Liver (tissue), 9 donors: ENCODE data around the gene TUBB1. TPM values are rescaled to one million over a fixed set of nuclear protein-coding genes. Genes with fewer than 3 reads are reported as not detected.

Source experiments
- DNase-seq: peaks from one replicate; pipeline ENCODE4 v3.0.0-alpha.2; 2017; ENCODE audit warnings: low spot score
- H3K27ac ChIP-seq, 2 donors: one replicate each; pipeline ENCODE4 v1.7.0; 2013; ENCODE audit warnings: inconsistent platforms in 2 of 2, low read length in 2 of 2, control low read depth in 1 of 2, low read depth in 1 of 2, mild to moderate bottlenecking in 1 of 2
- H3K27me3 ChIP-seq, 4 donors: one replicate each; pipeline versions ENCODE4 v1.6.1 to v1.7.0; 2013; ENCODE audit warnings: low read length in 3 of 4, inconsistent platforms in 1 of 4, mild to moderate bottlenecking in 1 of 4, moderate library complexity in 1 of 4; ENCODE audit not compliant: control insufficient read depth in 4 of 4, insufficient read depth in 4 of 4
- H3K36me3 ChIP-seq, 4 donors: one replicate each; pipeline versions ENCODE4 v1.6.1 to v1.7.0; 2013; ENCODE audit warnings: low read length in 3 of 4, mild to moderate bottlenecking in 3 of 4, low read depth in 1 of 4, moderate library complexity in 1 of 4; ENCODE audit not compliant: control insufficient read depth in 4 of 4, insufficient read depth in 3 of 4
- H3K4me1 ChIP-seq, 4 donors: one replicate each; pipeline versions ENCODE4 v1.6.1 to v1.7.0; 2013; ENCODE audit warnings: low read length in 3 of 4, mild to moderate bottlenecking in 3 of 4, moderate library complexity in 1 of 4; ENCODE audit not compliant: control insufficient read depth in 4 of 4, insufficient read depth in 4 of 4
- H3K4me3 ChIP-seq, 3 donors: one replicate each; pipeline versions ENCODE4 v1.6.1 to v1.7.0; 2013; ENCODE audit warnings: low read length in 3 of 3, control low read depth in 1 of 3, low read depth in 1 of 3, mild to moderate bottlenecking in 1 of 3
- H3K9ac ChIP-seq, 2 donors: one replicate each; pipeline ENCODE4 v1.7.0; 2013; ENCODE audit warnings: low read length in 2 of 2, mild to moderate bottlenecking in 2 of 2, moderate library complexity in 2 of 2, control low read depth in 1 of 2, low read depth in 1 of 2
- H3K9me3 ChIP-seq, 4 donors: one replicate each; pipeline versions ENCODE4 v1.6.1 to v1.7.0; 2013; ENCODE audit warnings: low read length in 3 of 4; ENCODE audit not compliant: control insufficient read depth in 4 of 4
- CTCF ChIP-seq: fragments of 150-350 bp; IDR thresholded peaks from 2 replicates; pipeline ENCODE4 v1.5.1; 2017; ENCODE audit warnings: improper control_type of control experiment, low read depth, low read length; ENCODE audit not compliant: missing input control
- EGR1 ChIP-seq, 2 donors: IDR thresholded peaks; 2 replicates each; pipeline ENCODE4 v1.6.1; 2016 to 2018; ENCODE audit warnings: antibody characterized with exemption in 2 of 2, low read depth in 2 of 2
- FOXA1 ChIP-seq: IDR thresholded peaks from 2 replicates; pipeline ENCODE4 v1.6.1; 2016; ENCODE audit warnings: antibody characterized with exemption
- FOXA2 ChIP-seq: IDR thresholded peaks from 2 replicates; pipeline ENCODE4 v1.6.1; 2016; ENCODE audit warnings: antibody characterized with exemption
- GABPA ChIP-seq, 2 donors: IDR thresholded peaks in 1 of 2; conservative IDR thresholded peaks in 1 of 2; 2 replicates each; pipeline ENCODE4 v1.6.1; 2016; ENCODE audit warnings: antibody characterized with exemption in 2 of 2, mild to moderate bottlenecking in 1 of 2, moderate library complexity in 1 of 2
- HNF4G ChIP-seq: IDR thresholded peaks from 2 replicates; pipeline ENCODE4 v1.6.1; 2016; ENCODE audit warnings: antibody characterized with exemption
- JUND ChIP-seq, 2 donors: IDR thresholded peaks; 2 replicates each; pipeline ENCODE4 v1.6.1; 2016; ENCODE audit warnings: antibody characterized with exemption in 2 of 2
- NR2F2 ChIP-seq: IDR thresholded peaks from 2 replicates; pipeline ENCODE4 v1.6.1; 2016; ENCODE audit warnings: antibody characterized with exemption
- RAD21 ChIP-seq, 2 donors: IDR thresholded peaks; 2 replicates each; pipeline ENCODE4 v1.6.1; 2016; ENCODE audit warnings: antibody characterized with exemption in 2 of 2, mild to moderate bottlenecking in 2 of 2
- RXRA ChIP-seq, 2 donors: IDR thresholded peaks; 2 replicates each; pipeline ENCODE4 v1.6.1; 2017 to 2018; ENCODE audit warnings: antibody characterized with exemption in 2 of 2, mild to moderate bottlenecking in 1 of 2
- SP1 ChIP-seq: IDR thresholded peaks from 2 replicates; pipeline ENCODE4 v1.6.1; 2018; ENCODE audit warnings: antibody characterized with exemption, mild to moderate bottlenecking
- TAF1 ChIP-seq: conservative IDR thresholded peaks from 2 replicates; pipeline ENCODE4 v1.6.1; 2016; ENCODE audit warnings: antibody characterized with exemption, mild to moderate bottlenecking
- YY1 ChIP-seq: IDR thresholded peaks from 2 replicates; pipeline ENCODE4 v1.6.1; 2016; ENCODE audit warnings: antibody characterized with exemption, mild to moderate bottlenecking
- WGBS: extraction: QIAGEN DNeasy Blood & Tissue Kit; methylation state at CpG from one replicate; pipeline ENCODE4 v1.1.7; 2013; 5-methylcytosine and 5-hydroxymethylcytosine counted together
- polyA plus RNA-seq, 2 donors: library from polyadenylated mRNA; stranded (reverse) in 1 of 2; unstranded in 1 of 2; fragments of 200-250 nt in 1 of 2; fragments of >200 nt in 1 of 2; fragmentation: Nextera tagmentation in 1 of 2; extraction: Ambion mirVana in 1 of 2; gene quantifications; one replicate each; pipeline versions ENCODE4 v1.2.1 to v1.2.3, GENCODE V29; 2013 to 2015
- total RNA-seq, 2 donors: library from RNA; depleted of rRNA; stranded (reverse); fragments of >200 nt; gene quantifications; one replicate each; pipeline ENCODE4 v1.2.3, GENCODE V29; 2014
- TF ChIP-seq, protein P1 (sequence below): IDR thresholded peaks from 2 replicates; pipeline ENCODE4 v1.6.1; 2016; ENCODE audit warnings: antibody characterized with exemption
- TF ChIP-seq, protein P2 (sequence below): IDR thresholded peaks from 2 replicates; pipeline ENCODE4 v1.6.1; 2016; ENCODE audit warnings: antibody characterized with exemption
- TF ChIP-seq, protein P3 (sequence below): IDR thresholded peaks from 2 replicates; pipeline ENCODE4 v1.6.1; 2016; ENCODE audit warnings: antibody characterized with exemption, mild to moderate bottlenecking
- TF ChIP-seq, protein P4 (sequence below): IDR thresholded peaks from 2 replicates; pipeline ENCODE4 v1.6.1; 2016; ENCODE audit warnings: antibody characterized with exemption
- donor health status: healthy.
- donor health status: healthy.
- donor health status: healthy.
- donor health status: healthy.
- donor health status: healthy.

Gene TUBB1
- total and polyA plus RNA-seq, 4 donors = 0.17 to 59.5 (median 0.24) TPM

DNA sequence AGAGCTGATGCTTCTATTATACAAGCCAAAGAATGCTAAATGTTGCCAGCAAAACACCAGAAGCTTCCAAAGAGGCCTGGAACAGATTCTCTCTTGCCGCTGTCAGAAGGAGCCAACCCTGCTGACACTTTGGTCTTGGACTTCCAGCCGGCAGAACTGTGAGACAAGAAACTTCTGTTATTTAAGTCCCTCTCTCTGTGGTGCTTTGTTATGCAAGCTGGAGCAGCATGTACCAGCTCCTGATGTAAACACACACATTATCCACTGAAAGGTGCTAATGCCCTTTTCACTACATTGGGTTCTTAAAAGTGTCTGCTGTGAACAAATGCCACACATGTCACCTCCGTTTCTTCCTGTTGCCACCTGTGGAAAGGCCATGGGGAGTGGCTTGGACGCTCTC is 49.3 kb downstream of the TUBB1 start:
- no peak for DNase-seq
- no peak overlapping the region for H3K9ac ChIP-seq
- no peaks in the 10 kb centered on the region for H3K4me1 ChIP-seq
- H3K27me3 ChIP-seq = peaks cover 0 to 5% (median 1%) of the 10 kb centered on the region in 4 donors
- no peaks in the 10 kb centered on the region for H3K9me3 ChIP-seq
- H3K4me3 ChIP-seq = no peak overlapping the region
- no peak overlapping the region for H3K27ac ChIP-seq
- no peaks in the 10 kb centered on the region for H3K36me3 ChIP-seq
- WGBS = 84% methylated on average over 4 of the region's 4 CpGs
- TF ChIP-seq, protein P1, sequence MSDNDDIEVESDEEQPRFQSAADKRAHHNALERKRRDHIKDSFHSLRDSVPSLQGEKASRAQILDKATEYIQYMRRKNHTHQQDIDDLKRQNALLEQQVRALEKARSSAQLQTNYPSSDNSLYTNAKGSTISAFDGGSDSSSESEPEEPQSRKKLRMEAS = no peak
- TF ChIP-seq SP1 (no peak), CTCF (no peak), FOXA1 (no peak), TAF1 (no peak), RAD21 (IDR thresholded peaks at IDR 0.05) (no peak), EGR1 (IDR thresholded peaks at IDR 0.05; ENCODE audit: low read depth in 2 of 2) (no peak), YY1 (no peak), JUND (IDR thresholded peaks at IDR 0.05) (no peak), GABPA (IDR thresholded peaks at IDR 0.05 in 1 of 2, conservative IDR thresholded peaks at IDR 0.05 in 1 of 2) (no peak), FOXA2 (no peak), RXRA (IDR thresholded peaks at IDR 0.05) (no peak), HNF4G (no peak), NR2F2 (no peak)
- TF ChIP-seq, protein P2, sequence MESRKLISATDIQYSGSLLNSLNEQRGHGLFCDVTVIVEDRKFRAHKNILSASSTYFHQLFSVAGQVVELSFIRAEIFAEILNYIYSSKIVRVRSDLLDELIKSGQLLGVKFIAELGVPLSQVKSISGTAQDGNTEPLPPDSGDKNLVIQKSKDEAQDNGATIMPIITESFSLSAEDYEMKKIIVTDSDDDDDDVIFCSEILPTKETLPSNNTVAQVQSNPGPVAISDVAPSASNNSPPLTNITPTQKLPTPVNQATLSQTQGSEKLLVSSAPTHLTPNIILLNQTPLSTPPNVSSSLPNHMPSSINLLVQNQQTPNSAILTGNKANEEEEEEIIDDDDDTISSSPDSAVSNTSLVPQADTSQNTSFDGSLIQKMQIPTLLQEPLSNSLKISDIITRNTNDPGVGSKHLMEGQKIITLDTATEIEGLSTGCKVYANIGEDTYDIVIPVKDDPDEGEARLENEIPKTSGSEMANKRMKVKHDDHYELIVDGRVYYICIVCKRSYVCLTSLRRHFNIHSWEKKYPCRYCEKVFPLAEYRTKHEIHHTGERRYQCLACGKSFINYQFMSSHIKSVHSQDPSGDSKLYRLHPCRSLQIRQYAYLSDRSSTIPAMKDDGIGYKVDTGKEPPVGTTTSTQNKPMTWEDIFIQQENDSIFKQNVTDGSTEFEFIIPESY = no peak
- TF ChIP-seq, protein P3, sequence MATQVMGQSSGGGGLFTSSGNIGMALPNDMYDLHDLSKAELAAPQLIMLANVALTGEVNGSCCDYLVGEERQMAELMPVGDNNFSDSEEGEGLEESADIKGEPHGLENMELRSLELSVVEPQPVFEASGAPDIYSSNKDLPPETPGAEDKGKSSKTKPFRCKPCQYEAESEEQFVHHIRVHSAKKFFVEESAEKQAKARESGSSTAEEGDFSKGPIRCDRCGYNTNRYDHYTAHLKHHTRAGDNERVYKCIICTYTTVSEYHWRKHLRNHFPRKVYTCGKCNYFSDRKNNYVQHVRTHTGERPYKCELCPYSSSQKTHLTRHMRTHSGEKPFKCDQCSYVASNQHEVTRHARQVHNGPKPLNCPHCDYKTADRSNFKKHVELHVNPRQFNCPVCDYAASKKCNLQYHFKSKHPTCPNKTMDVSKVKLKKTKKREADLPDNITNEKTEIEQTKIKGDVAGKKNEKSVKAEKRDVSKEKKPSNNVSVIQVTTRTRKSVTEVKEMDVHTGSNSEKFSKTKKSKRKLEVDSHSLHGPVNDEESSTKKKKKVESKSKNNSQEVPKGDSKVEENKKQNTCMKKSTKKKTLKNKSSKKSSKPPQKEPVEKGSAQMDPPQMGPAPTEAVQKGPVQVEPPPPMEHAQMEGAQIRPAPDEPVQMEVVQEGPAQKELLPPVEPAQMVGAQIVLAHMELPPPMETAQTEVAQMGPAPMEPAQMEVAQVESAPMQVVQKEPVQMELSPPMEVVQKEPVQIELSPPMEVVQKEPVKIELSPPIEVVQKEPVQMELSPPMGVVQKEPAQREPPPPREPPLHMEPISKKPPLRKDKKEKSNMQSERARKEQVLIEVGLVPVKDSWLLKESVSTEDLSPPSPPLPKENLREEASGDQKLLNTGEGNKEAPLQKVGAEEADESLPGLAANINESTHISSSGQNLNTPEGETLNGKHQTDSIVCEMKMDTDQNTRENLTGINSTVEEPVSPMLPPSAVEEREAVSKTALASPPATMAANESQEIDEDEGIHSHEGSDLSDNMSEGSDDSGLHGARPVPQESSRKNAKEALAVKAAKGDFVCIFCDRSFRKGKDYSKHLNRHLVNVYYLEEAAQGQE = no peak
- TF ChIP-seq, protein P4, sequence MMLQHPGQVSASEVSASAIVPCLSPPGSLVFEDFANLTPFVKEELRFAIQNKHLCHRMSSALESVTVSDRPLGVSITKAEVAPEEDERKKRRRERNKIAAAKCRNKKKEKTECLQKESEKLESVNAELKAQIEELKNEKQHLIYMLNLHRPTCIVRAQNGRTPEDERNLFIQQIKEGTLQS = no peak

DNA sequence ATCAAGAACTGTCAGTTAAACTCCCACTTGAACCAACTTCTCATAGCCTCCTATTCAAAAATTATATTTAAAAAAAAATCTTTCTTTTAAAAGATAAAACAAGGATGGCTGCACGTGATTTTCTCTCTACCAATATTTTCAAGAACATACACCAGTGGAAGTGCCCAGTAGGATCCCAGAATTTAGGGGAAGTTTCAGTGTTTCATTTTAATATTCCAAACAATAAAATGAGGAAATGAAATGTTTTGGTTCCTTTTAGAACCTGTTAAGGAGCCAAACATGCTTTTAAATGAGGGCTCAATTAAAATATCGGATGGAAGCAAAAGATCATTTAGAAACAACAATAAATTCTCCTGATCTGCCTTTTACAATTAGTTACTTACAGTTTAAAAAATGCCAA is 49.8 kb downstream of the TUBB1 start:
- Histone ChIP-seq H3K36me3 (no peaks in the 10 kb centered on the region), H3K4me3 (no peak overlapping the region), H3K4me1 (no peaks in the 10 kb centered on the region), H3K9me3 (no peaks in the 10 kb centered on the region), H3K27ac (no peak overlapping the region), H3K9ac (no peak overlapping the region), H3K27me3 (peaks cover 0 to 5% (median 1%) of the 10 kb centered on the region in 4 donors)
- no peak for DNase-seq
- TF ChIP-seq FOXA1 = no peak
- no peak for TF ChIP-seq HNF4G
- 37% methylated on average over 2 of the region's 2 CpGs for WGBS
